Measurements from ENCODE around the gene POLE4.

Gene POLE4

GRCh38 chr2:74919827-74920226, 38.6 kb upstream of the POLE4 start (continued):
- TF ChIP-seq ZNF2 (tag by site-specific recombination; IDR thresholded peaks at IDR 0.05) (0 out of 2 replicates have a peak, but pooled peaks have one; percentile 18), ZBTB26 (tag by site-specific recombination; optimal IDR thresholded peaks at IDR 0.05) (no peak), PATZ1 (tag by site-specific recombination; IDR thresholded peaks at IDR 0.05) (peak; percentile 52; the same call in 1 of the 2 replicates), ZNF529 (tag by site-specific recombination; IDR thresholded peaks at IDR 0.05; ENCODE audit: insufficient replicate concordance) (no peak), ZNF26 (tag by site-specific recombination; IDR thresholded peaks at IDR 0.05) (no peak), ZBTB20 (tag by site-specific recombination; IDR thresholded peaks at IDR 0.05) (no peak), PRDM10 (tag by site-specific recombination; IDR thresholded peaks at IDR 0.05) (no peak), WT1 (tag by site-specific recombination; IDR thresholded peaks at IDR 0.05) (no peak), ZNF544 (tag by site-specific recombination; IDR thresholded peaks at IDR 0.05) (no peak), ZNF16 (tag by site-specific recombination; IDR thresholded peaks at IDR 0.05; ENCODE audit: low read depth) (no peak), CTCF (tag by site-specific recombination; IDR thresholded peaks at IDR 0.05) (peak; percentile 94), ZNF274 (IDR thresholded peaks at IDR 0.05; ENCODE audit: low read length) (no peak), ZNF274 (tag by site-specific recombination; IDR thresholded peaks at IDR 0.05; ENCODE audit: borderline replicate concordance) (no peak), ZNF629 (tag by site-specific recombination; IDR thresholded peaks at IDR 0.05) (0 out of 2 replicates have a peak, but pooled peaks have one; percentile 17), ZFHX2 (tag by site-specific recombination; conservative IDR thresholded peaks at IDR 0.05) (0 out of 2 replicates have a peak, but pooled peaks have one; percentile 14), ZNF639 (tag by site-specific recombination; IDR thresholded peaks at IDR 0.05) (no peak), YY2 (tag by site-specific recombination; IDR thresholded peaks at IDR 0.05) (no peak), ZNF654 (tag by site-specific recombination; IDR thresholded peaks at IDR 0.05; ENCODE audit: low read depth) (peak; percentile 58), ZNF548 (tag by site-specific recombination; IDR thresholded peaks at IDR 0.05) (no peak), ZNF391 (tag by site-specific recombination; IDR thresholded peaks at IDR 0.05; ENCODE audit: borderline replicate concordance, low read depth) (0 out of 2 replicates have a peak, but pooled peaks have one; percentile 23), PBX3 (CRISPR knock-in tag; IDR thresholded peaks at IDR 0.05) (no peak), RBAK (tag by site-specific recombination; IDR thresholded peaks at IDR 0.05) (no peak), ZNF571 (tag by site-specific recombination; IDR thresholded peaks at IDR 0.05) (no peak), ZBTB49 (tag by site-specific recombination; IDR thresholded peaks at IDR 0.05; ENCODE audit: low read depth) (no peak)

All from HEK293 (cell line).